Subcutaneous adipose tissue (tissue), 4 donors: ENCODE data around the gene CCNYL1. TPM values are rescaled to one million over a fixed set of nuclear protein-coding genes. Genes with fewer than 3 reads are reported as not detected.

Experiments
- CTCF ChIP-seq: fragments of 450-650 bp; IDR thresholded peaks from one replicate; pipeline ENCODE4 v1.5.1; 2016; ENCODE audit warnings: low read depth, mild to moderate bottlenecking, control low read depth, antibody characterized with exemption, moderate library complexity
- total RNA-seq, 4 donors: library from RNA; depleted of rRNA; stranded (reverse); fragments of >200 nt; gene quantifications; one replicate each; pipeline ENCODE4 v1.1.0, GENCODE V29; 2016

Gene CCNYL1
- total RNA-seq, 4 donors from 2014 or later, result 17.0 to 26.4 (median 20.8) TPM

- TF ChIP-seq CTCF, result no peak
These were observed 60.8 kb downstream of the CCNYL1 start for GRCh38 chr2:207772081-207772843.

- TF ChIP-seq CTCF, result no peak
These were observed 61.4 kb downstream of the CCNYL1 start for GRCh38 chr2:207772844-207773205.

GRCh38 chr2:207775473-207775872 lies 64.0 kb downstream of the CCNYL1 start:
- TF ChIP-seq CTCF, result no peak

GRCh38 chr2:207777124-207777523 lies 65.7 kb downstream of the CCNYL1 start:
- no peak for TF ChIP-seq CTCF

- no peak for TF ChIP-seq CTCF
These were observed 67.0 kb downstream of the CCNYL1 start for GRCh38 chr2:207778298-207778882.

- TF ChIP-seq CTCF, result no peak
These were observed 68.1 kb downstream of the CCNYL1 start for GRCh38 chr2:207779523-207779922.

GRCh38 chr2:207782238-207783030 lies 71.0 kb downstream of the CCNYL1 start:
- no peak for TF ChIP-seq CTCF
